Osteocyte (in vitro differentiated cells): ENCODE data around the gene MRPS9. TPM values are rescaled to one million over a fixed set of nuclear protein-coding genes. Genes with fewer than 3 reads are reported as not detected.

ENCODE experiments used
- DNase-seq: peaks from one replicate; pipeline ENCODE4 v3.0.0; 2021; ENCODE audit warnings: mixed read lengths; ENCODE audit not compliant: unreplicated experiment; ENCODE audit errors: extremely low spot score
- H3K27ac Mint-ChIP-seq: one replicate; pipeline ENCODE4 v1.8.0; 2021; ENCODE audit warnings: mild to moderate bottlenecking, mixed read lengths; ENCODE audit not compliant: unreplicated experiment
- H3K27me3 Mint-ChIP-seq: one replicate; pipeline ENCODE4 v1.8.0; 2021; ENCODE audit warnings: mixed read lengths; ENCODE audit not compliant: unreplicated experiment
- H3K36me3 Mint-ChIP-seq: one replicate; pipeline ENCODE4 v1.8.0; 2021; ENCODE audit warnings: mixed read lengths; ENCODE audit not compliant: unreplicated experiment
- H3K4me1 Mint-ChIP-seq: one replicate; pipeline ENCODE4 v1.8.0; 2021; ENCODE audit warnings: mixed read lengths; ENCODE audit not compliant: unreplicated experiment
- H3K4me3 Mint-ChIP-seq: one replicate; pipeline ENCODE4 v1.8.0; 2021; ENCODE audit warnings: mild to moderate bottlenecking, moderate library complexity, mixed read lengths; ENCODE audit not compliant: unreplicated experiment
- H3K9me3 Mint-ChIP-seq: one replicate; pipeline ENCODE4 v1.8.0; 2021; ENCODE audit warnings: mixed read lengths; ENCODE audit not compliant: unreplicated experiment
- total RNA-seq: library from RNA; stranded (reverse); gene quantifications from 2 replicates; pipeline ENCODE4 v1.2.1, GENCODE V29; 2021
- TF ChIP-seq, protein P1 (sequence below): fragments of 200-600 bp; sonication (generic); IDR thresholded peaks from 2 replicates; pipeline ENCODE4 v1.5.0; 2021; ENCODE audit warnings: antibody characterized with exemption, mild to moderate bottlenecking, moderate library complexity

The MRPS9 gene
- total RNA-seq, 1 donor from 2014 or later: 22.6 TPM

DNA sequence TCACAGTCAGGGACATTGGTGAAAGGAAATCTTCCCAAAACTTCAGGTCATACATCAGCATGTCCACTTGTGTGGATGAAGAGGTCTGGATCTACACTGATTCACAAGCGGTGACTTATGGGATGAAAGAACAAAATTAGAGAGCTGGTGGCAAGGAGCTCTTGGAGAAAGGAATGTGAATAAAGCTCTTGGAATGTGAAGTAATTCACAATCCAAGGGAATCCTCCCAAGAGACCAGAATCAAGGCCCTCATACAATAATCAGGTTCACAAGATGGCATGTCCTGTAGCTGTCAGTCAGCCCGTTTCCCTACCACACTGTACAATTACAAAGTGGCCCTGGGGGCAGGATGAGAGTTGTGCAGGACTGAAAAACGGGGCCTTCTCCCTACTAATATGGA is 96.2 kb downstream of the MRPS9 start:
- Mint-ChIP-seq H3K36me3 (no peaks in the 10 kb centered on the region), H3K4me1 (peaks cover 3% of the 10 kb centered on the region), H3K27ac (no peak overlapping the region), H3K27me3 (peaks cover 13% of the 10 kb centered on the region), H3K4me3 (no peak overlapping the region), H3K9me3 (no peaks in the 10 kb centered on the region)
- DNase-seq: no peak
- TF ChIP-seq, protein P1, sequence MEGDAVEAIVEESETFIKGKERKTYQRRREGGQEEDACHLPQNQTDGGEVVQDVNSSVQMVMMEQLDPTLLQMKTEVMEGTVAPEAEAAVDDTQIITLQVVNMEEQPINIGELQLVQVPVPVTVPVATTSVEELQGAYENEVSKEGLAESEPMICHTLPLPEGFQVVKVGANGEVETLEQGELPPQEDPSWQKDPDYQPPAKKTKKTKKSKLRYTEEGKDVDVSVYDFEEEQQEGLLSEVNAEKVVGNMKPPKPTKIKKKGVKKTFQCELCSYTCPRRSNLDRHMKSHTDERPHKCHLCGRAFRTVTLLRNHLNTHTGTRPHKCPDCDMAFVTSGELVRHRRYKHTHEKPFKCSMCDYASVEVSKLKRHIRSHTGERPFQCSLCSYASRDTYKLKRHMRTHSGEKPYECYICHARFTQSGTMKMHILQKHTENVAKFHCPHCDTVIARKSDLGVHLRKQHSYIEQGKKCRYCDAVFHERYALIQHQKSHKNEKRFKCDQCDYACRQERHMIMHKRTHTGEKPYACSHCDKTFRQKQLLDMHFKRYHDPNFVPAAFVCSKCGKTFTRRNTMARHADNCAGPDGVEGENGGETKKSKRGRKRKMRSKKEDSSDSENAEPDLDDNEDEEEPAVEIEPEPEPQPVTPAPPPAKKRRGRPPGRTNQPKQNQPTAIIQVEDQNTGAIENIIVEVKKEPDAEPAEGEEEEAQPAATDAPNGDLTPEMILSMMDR: no peak

DNA sequence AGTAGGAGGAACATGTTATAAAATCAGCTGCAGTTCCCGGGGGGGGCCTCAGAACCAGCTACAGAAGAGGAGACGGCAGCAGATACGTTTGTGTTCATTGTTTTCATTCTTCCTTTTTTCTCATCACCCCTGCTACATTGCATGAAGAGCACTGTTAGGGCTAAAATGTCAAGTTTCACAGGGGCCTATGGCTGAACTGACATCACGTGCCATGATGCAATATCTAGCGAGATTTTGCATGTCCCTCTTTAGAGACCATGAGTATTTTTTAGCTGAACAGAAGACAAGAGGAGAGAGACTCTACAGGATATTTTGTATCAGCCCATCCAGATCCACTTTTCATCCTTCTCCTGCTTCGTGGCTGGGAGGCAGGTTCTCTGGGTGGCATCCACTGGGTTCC is 97.6 kb downstream of the MRPS9 start:
- H3K4me1 Mint-ChIP-seq: peaks cover 3% of the 10 kb centered on the region
- H3K27ac Mint-ChIP-seq: no peak overlapping the region
- H3K27me3 Mint-ChIP-seq: peaks cover 17% of the 10 kb centered on the region
- TF ChIP-seq, protein P1: no peak
- H3K4me3 Mint-ChIP-seq: no peak overlapping the region
- no peaks in the 10 kb centered on the region for H3K36me3 Mint-ChIP-seq
- no peaks in the 10 kb centered on the region for H3K9me3 Mint-ChIP-seq
- DNase-seq: no peak

DNA sequence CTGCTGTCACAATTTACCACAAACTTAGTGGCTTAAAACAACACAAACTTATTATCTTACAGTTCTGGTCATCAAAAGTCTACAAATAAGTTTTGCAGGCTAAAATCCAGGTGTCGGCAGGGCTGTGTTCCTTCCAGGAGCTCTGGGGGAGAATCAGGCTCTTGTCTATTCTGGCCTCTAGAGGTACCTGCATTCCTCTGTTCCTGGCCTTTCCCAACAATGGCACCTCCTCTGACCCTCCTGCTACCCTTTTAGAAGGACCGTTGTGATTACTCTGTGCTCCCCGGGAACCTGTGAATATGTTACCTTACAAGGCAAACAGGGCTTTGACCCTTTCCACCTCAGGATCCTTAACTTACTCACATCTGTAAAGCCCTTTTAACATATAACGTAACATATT is 98.5 kb downstream of the MRPS9 start:
- peaks cover 19% of the 10 kb centered on the region for H3K27me3 Mint-ChIP-seq

DNA sequence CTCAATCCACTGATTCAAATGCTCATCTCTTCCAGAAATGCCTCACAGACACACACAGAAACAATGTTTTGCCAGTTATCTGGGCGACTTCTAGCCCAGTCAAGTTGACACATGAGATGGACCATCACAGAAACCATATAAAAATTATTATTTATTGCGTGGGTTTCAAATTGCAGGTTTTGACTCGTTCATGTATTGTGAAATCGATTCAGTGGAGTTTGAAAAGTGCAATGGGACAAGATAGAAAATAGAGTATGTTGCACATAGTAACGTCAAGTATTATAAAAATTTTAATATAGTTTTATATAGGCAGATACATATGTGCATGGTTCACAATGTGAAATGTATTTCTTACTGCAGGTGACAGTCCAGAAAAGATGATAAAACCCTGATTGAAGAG is 100.8 kb downstream of the MRPS9 start:
- Mint-ChIP-seq H3K36me3 (no peaks in the 10 kb centered on the region), H3K9me3 (no peaks in the 10 kb centered on the region), H3K4me3 (no peak overlapping the region), H3K27ac (no peak overlapping the region), H3K4me1 (peaks cover 7% of the 10 kb centered on the region), H3K27me3 (peaks cover 20% of the 10 kb centered on the region)
- TF ChIP-seq, protein P1: no peak
- DNase-seq: no peak

More for the DNA sequence above, 98.5 kb downstream of the MRPS9 start:
- no peaks in the 10 kb centered on the region for H3K9me3 Mint-ChIP-seq
- no peak for DNase-seq
- no peak overlapping the region for H3K4me3 Mint-ChIP-seq
- TF ChIP-seq, protein P1: no peak
- H3K27ac Mint-ChIP-seq: no peak overlapping the region
- H3K36me3 Mint-ChIP-seq: no peaks in the 10 kb centered on the region
- peaks cover 3% of the 10 kb centered on the region for H3K4me1 Mint-ChIP-seq

DNA sequence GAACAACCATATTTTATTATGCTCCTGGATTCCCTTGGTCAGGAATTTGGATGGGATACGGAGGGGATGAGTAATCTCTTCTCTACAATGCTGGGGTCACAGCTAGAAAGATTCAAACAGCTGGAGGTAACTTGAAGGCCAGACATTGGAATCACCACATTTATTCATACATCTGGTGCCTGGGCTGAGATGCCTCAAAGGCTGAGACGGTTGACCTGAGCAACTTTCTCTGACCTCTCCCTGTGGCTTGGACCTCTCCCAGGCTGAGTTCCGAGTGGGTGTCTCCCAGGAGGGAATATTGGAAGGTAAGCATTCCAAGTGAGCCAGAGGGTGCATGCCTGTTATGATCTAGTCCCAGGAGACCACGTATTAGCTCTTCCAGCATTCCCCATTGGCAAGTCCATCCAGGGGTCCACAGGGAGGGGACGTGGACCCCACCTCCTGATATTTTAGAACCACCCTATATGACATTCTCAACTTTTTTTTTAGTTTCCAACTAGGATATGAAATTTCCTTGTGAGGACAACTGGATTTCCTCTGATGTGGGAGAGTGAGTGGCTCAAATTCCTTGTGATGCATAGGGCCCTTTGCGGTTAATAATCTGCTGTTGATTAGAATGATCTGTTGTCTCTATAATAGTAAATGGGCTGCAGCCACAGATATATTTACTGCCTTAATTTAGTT is 101.8 kb downstream of the MRPS9 start:
- H3K4me1 Mint-ChIP-seq: peaks cover 8% of the 10 kb centered on the region
- DNase-seq: no peak
- TF ChIP-seq, protein P1: no peak
- H3K27me3 Mint-ChIP-seq: peaks cover 24% of the 10 kb centered on the region
- H3K4me3 Mint-ChIP-seq: no peak overlapping the region
- H3K36me3 Mint-ChIP-seq: no peaks in the 10 kb centered on the region
- no peak overlapping the region for H3K27ac Mint-ChIP-seq
- no peaks in the 10 kb centered on the region for H3K9me3 Mint-ChIP-seq
